Measurements from ENCODE around the gene ACR.
A peak's percentile ranks its signal among the peaks of the same experiment; 100 is the strongest.

The ACR gene

GRCh38 chr22:50737728-50738648, at the start of gene ACR:
ACR (plus strand) TSS chr22:50738204; CDS start chr22:50738236, 32 bp downstream.
- no peak within 1 kb of the TSS for H3K27ac ChIP-seq
- no peak for DNase-seq (ENCODE audit: low read depth, low spot score)

- DNase-seq (ENCODE audit: low read depth, low spot score) = no peak
- H3K27ac ChIP-seq = no peak overlapping the region
Measured at GRCh38 chr22:50688448-50688847, 49.6 kb upstream of the ACR start.

- no peak overlapping the region for H3K27ac ChIP-seq
- no peak for DNase-seq (ENCODE audit: low read depth, low spot score)
Measured at GRCh38 chr22:50691521-50691920, 46.5 kb upstream of the ACR start.

- DNase-seq (ENCODE audit: low read depth, low spot score) = no peak
- H3K27ac ChIP-seq = no peak overlapping the region
Measured at GRCh38 chr22:50693462-50693861, 44.5 kb upstream of the ACR start.

- no peak overlapping the region for H3K27ac ChIP-seq
- no peak for DNase-seq (ENCODE audit: low read depth, low spot score)
Measured at GRCh38 chr22:50694099-50694605, 43.9 kb upstream of the ACR start.

- H3K27ac ChIP-seq = no peak overlapping the region
- DNase-seq (ENCODE audit: low read depth, low spot score) = no peak
Measured at GRCh38 chr22:50694766-50695420, 43.1 kb upstream of the ACR start.

GRCh38 chr22:50695421-50696250, 42.4 kb upstream of the ACR start:
- peak overlapping the region; percentile 39 for H3K27ac ChIP-seq
- no peak for DNase-seq (ENCODE audit: low read depth, low spot score)

GRCh38 chr22:50696251-50696798, 41.7 kb upstream of the ACR start:
- DNase-seq (ENCODE audit: low read depth, low spot score) = no peak
- peak overlapping the region; percentile 39 for H3K27ac ChIP-seq

- H3K27ac ChIP-seq = peak overlapping the region; percentile 39
- DNase-seq (ENCODE audit: low read depth, low spot score) = no peak
Measured at GRCh38 chr22:50696799-50697561, 41.0 kb upstream of the ACR start.

GRCh38 chr22:50697667-50698506, 40.1 kb upstream of the ACR start:
- H3K27ac ChIP-seq = no peak overlapping the region
- DNase-seq (ENCODE audit: low read depth, low spot score) = no peak

- no peak for DNase-seq (ENCODE audit: low read depth, low spot score)
- no peak overlapping the region for H3K27ac ChIP-seq
Measured at GRCh38 chr22:50698546-50698945, 39.5 kb upstream of the ACR start.

GRCh38 chr22:50699001-50699755, 38.8 kb upstream of the ACR start:
- no peak for DNase-seq (ENCODE audit: low read depth, low spot score)
- no peak overlapping the region for H3K27ac ChIP-seq

- DNase-seq (ENCODE audit: low read depth, low spot score) = no peak
- H3K27ac ChIP-seq = no peak overlapping the region
Measured at GRCh38 chr22:50699756-50700386, 38.1 kb upstream of the ACR start.

GRCh38 chr22:50700387-50701075, 37.5 kb upstream of the ACR start:
- no peak overlapping the region for H3K27ac ChIP-seq
- no peak for DNase-seq (ENCODE audit: low read depth, low spot score)

- H3K27ac ChIP-seq = no peak overlapping the region
- DNase-seq (ENCODE audit: low read depth, low spot score) = no peak
Measured at GRCh38 chr22:50701076-50701419, 37.0 kb upstream of the ACR start.

GRCh38 chr22:50701428-50702154, 36.4 kb upstream of the ACR start:
- no peak for DNase-seq (ENCODE audit: low read depth, low spot score)
- no peak overlapping the region for H3K27ac ChIP-seq
